Islet precursor cell (in vitro differentiated cells): ENCODE measurements around the gene ZBTB16.

Source experiments
- DNase-seq: peaks from one replicate; pipeline ENCODE4 v3.0.0-alpha.2; 2018

The ZBTB16 gene

DNA sequence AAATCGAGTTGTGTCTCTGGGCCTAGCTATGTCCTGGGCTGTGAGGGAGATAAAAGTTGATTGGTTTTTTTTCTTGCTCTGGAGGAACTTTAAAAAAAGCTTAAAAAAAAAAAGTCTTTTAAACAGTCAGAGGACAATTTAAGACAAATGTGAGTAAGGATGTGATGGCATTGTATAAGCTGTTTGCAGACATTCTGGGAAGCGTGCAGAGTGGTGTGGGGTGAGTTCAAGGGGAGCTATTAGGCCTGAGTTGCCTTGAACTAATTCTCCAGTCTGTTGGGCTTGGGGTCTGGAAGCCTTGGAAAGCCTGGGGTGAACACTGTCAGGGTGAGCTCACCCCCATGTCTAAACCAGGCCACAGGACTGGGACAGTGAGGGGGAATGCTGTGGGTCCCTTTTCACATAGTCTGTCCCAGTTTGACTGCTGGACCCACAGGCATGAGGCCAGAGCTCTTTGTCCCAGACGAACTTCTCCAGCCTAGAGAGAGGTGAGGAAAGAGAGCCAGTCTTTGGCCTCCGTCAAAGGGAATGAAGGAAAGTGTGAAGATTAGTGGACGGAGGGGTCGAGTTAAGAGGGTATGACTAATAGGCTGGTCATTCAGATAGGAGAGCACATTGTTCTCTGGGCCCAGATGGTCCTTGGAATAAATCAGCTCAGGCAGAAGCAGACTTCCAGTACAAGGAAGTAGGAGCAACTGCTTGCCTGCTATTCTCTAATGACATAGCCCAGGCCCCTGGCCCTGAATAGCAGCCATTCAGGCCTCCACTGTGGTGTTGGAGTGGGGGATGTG lies 160.2 kb downstream of the ZBTB16 start:
- peak; percentile 96 for DNase-seq

DNA sequence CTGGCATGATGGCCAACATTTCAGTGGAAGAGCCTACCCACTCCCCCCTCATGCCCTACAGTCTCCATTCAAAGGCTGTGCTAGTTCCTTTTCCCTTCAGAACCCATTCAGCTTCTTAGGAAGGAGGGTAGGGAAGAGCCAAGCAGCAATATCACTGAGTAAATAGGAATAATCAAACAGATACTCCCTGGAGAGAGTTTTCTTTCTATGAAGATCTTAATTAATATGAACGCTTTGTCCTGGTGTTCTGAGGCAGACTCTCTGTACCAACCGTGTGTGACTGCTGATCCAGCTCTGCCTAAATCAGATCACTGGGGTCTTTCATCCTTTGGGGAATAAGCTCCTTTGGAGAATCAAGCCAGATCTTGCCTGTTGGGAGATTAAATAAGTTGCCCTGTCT lies 161.5 kb downstream of the ZBTB16 start:
- no peak for DNase-seq

DNA sequence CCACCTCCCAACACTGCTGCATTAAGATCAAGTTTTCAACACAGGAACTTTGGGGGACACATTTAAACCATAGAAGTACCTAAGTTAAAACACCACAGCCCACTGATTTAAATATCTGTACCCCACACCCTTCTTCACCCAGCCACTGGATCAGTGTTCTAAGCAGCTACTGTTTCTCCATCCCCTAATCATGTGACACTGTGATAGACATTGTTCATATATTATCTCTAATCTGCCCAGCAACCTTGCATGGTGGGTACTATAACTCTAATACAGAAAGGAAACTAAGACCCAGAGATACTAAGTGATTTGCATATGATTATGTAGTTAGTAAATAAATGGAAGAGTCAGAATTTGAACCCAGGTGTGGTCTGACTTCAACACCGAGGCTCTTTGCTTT lies 166.2 kb downstream of the ZBTB16 start:
- DNase-seq, result no peak

DNA sequence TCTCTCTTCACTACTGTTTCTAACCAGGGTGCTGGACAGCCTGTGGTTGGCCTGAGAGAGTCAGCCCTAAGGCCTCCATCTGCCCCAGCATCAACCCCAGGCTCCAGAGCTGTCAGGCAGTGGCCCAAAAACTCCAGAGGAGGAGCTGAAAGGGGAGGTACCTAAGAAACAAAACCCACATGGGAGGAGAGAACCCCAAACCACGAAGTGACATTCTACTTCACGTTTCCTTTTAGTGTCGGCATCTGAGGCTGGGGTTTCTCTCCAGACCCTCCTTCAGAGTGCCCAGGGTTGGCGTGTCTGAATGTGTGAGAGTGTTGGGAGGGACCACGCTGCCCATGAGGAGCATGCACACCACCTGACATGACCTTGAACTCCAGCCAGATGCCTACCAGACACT lies 166.8 kb downstream of the ZBTB16 start:
- no peak for DNase-seq

DNA sequence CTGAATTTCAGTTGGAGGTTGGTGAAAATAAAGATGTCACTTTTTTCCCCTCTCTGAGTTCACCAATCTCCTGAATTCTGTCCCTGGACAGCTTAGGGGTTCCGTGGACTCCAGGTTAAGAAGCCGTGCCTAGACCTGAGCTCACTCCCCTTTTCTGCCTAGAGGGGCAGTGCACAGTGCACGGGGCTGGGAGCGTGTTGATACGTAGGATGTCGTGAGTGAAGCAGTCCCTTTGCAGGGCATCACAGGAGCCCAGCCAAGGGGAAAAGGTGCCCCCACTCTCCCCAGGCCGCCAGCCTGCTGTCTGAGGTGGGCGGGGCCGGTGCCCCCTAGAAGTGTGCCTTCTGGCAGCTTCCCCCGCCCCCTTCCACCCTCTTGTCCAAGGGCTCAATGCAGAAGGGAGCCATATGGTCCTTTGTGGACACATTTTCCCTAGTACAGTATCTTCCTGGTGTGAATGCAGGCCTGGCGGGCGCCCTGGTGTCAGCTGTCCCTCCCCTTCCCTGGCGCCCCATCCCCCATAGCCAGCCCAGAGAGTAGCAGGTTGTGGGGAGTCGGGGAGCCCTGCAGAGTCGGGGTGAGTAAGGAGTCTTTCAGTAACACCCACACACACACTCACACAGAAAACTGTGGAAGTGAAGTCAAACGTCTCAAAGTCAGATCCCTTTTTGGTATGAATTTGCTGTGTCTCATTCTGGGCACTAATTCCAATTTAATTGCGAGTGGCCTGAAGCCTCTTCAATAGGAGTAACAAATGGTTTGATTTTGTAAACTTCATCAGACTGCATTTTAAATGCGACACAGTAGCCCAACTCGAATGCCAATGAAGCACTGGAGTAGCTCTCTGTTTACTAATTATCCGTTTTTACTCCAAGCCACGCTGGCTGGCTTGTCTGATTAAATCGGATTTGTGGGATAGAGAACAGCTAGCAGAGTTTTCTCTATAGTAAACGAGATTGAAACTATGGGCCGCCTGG lies 169.2 kb downstream of the ZBTB16 start:
- no peak for DNase-seq

DNA sequence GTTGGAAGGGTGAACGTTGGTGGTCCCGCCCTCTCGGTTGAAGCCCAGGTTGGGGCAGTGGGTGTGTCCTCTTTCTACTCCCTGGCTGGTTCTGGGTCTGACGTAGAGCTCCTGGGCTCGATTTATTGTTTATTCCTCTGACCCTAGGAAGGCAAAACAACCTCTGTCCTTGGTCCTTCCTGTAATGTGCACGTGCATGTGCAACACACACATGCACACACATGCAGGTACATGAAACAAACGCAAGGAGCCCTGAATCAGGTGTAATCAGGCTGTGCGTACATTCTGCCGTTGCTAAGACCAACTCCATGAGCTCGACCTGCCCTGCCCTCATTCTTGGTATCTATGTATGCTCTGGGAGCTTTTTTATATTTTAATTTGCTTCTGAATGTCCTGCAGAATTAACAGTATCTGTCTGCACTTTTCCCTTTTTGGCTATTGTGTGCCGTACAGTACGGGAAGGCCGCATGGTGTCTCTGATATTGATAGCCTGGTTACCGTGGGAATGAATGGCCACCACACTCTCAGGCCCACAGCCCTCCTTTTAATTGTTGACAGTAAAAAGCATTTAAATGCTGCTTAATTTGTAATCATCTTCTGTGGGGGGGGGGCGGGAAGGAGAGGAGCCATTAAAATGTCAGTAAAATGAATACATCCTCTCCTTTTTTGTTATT lies 170.7 kb downstream of the ZBTB16 start:
- no peak for DNase-seq

DNA sequence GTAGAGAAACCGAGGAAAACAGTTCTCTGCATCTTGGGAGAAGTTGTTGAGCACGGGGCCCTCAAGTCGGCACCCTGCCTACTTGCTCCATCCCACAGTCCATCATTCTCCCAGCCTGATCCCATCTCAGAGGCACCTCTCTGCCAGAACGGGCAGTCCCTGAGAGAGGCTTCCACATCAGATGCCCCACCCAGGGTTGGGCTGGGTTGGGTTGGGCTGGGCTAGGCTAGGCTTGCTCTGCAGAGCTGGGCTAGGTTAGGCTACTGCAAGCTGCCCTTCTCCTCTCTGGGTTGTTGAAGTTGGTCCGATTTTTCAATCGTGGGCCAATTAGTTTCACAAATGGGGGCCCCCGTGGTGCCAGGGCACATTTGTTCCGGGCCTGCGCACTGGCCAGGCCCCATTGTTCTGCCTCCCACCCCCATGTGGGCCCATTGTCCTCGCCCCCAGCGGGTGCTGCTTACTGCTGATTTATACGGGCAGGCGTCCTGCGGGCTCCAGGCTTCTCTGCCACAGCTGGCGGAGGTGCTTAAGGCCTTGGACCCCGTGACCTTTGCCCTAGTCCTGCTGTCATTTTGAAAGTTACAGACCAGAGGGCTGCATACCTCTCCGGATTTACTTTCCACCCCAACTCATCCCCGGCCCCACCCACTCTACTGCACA lies 173.0 kb downstream of the ZBTB16 start:
- DNase-seq, result no peak

DNA sequence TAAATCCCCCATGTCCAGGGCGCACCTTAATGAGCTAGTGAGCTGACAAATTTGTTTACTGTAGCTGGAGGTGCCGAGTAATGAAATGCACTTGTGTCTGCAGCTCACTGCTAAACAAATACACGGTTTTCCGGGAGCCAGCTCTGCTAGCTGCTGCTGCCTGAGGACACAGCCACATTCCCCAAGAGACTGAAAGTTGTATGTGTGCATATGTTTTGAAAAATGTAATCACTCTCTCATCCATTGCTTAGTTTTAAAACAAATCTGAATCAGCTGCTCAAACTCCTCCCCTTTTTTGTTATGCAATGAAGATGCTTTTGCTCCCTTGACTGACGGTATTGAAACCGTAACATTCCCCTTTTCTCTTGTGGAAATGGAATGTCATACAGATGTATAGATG lies 174.2 kb downstream of the ZBTB16 start:
- no peak for DNase-seq

DNA sequence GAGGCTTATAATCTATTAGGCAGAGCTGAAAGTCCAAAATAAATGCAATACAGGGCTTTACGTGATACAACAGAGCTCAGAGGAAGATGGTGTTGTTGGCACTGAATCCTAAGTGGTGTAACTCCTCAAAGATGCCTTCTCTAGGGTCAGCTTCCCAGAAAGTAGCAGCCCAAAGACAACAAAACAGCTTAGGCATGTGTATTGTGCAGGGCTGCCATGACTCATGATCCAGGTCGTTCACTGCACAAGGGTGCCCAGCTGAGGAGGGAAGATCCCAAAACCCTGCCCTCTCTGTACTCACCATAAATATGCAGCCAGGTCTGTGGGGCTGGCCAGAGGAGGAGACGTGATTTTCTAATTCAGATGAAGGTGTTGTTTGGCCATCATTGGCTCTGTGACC lies 177.3 kb downstream of the ZBTB16 start:
- no peak for DNase-seq

DNA sequence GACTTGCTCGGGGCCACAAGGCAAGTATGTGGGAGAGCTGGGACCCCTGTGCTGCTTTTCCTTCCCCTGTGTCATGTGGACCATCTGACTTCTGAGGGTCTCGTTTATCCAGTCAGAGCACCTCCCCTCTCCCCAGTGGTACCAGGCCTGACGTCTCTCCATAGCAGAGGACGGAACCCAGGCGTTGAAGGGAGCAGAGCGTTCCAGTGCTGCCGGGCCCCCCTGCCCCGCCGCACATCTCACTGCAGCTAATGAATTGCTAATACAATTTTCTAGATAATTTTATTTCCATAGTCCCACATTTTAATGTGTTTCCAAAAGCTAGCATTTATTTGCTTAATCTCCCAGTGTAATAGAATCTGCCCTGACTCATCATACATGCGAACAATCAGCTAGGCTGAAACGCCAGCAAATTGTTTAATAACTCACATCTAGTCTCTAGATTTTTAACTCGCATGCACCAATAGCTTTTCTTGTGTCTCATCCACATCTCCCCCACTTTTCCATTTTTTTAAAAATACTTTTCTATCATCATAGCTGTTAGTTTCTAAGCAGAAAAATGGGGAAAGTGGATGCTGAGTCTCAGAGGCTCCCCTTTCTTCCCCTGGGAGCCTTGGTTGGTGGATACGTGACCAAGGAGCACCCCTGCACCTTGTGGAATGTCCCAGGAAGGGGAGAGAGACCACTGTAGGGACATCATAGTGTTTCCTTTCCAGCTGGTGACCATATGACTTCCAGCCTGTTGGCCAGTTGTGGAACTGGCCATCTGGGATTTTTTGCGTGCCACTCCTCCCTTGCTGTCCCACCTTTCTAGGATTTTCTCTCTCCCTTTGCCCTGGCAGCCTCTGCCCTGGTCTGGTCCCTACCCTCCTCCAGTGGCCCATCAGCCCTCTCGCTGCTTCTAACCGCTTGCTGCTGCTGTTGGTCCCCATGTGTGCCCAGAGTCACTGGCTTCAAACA lies 178.1 kb downstream of the ZBTB16 start:
- no peak for DNase-seq

DNA sequence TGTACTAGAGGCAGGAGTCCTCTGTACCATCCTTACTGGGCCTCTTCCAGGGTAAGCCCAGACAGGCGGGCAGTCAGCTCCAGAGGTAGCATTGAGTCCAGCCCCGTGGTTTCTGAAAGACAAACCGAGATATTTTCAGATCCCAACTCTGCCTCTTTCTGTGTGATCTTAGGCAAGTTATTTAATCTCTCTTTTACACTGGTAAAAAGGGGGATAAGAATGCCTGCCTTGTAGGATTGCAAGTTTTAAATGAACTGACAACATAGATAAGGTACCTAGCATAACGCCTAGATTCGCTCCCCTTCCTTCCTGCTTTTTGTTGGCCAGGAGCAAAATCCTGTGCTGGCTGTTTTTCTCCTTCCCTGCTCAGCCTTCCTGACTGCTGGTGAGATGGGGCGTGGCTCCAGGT lies 180.2 kb downstream of the ZBTB16 start:
- no peak for DNase-seq

DNA sequence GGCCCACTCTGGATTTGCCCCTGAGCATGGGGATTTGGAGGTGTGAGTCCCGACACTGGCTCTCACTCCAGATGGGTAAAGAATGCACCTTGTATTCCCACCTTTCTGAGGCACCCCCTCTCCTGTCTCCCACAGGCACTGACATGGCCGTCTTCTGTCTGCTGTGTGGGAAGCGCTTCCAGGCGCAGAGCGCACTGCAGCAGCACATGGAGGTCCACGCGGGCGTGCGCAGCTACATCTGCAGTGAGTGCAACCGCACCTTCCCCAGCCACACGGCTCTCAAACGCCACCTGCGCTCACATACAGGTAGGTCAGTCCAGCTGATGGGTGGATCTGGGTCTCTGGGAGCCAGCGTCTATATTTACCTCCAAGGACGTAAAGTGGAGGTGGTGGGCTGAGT lies 182.5 kb downstream of the ZBTB16 start:
- DNase-seq, result no peak

DNA sequence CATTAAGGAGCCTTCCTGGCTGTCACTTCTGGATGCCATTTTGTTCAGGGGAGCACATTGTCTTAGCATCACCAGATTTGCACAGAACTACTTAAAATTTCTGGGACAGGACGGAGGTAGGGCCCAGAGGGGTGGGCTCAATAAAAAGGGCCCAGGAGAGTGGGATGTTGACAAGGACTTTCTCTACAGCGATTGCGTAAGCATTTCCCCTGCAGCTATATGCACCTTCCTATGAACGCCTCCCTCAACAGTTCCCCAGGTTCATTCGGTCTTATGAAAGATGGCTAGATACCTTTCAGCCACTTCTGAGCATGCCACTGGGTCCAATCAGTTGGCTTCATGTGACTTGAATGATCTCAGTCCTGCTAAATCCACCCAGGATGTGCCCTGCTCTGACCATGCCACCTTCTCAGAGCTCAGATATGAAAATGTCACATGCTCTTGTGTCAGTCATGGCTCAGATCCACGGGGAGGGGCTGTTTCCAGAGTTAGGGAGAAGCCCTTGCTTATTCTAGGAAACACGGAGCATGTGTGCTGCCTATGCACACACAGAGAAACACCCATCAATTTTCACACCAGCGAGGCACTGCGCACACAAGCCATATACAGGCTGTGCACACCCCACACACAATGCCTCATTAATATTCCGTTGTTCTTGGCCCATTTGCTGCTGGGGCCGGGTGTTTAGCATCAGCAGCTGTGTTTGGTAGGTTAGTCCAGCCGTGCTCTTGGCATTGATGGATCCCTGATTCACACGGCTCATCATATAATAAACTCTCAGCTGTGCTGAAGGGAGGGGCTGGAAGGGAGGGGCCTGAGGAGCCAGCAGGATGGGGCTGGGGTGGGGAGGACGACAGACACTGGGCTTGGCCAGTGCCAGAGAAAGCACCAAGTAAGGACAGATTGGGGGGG lies 184.2 kb downstream of the ZBTB16 start:
- no peak for DNase-seq

DNA sequence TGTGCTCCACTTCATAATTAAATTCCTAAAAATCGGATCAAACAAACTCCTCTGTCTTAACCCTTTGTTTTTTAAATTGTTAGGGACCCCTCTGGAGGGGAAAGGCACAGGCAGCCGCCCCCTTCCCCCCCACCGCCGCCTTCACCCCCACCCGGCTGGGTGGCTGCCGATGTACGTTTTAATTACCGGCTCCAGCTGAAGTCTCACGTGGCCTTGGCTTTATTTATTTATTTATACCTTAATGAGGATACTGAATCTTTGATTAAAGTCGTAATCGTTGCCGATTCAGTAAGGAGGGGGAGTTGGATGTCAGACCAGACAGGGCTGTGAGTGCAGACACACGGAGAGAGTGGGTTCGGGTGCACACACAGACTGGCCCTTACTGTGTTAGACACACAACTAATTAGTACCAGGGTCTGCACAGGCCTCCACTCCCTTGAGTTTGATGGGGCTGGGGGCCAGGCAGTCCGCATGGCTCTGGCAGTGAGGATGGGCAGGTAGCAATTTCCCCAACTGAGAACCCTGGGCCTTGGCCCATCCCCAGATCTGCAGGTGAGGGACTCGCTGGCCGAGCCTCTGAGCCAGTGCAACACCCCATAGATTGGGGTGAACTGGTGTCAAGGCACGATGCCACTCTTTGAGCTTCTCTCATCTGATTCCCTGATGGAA lies 185.3 kb downstream of the ZBTB16 start:
- no peak for DNase-seq

DNA sequence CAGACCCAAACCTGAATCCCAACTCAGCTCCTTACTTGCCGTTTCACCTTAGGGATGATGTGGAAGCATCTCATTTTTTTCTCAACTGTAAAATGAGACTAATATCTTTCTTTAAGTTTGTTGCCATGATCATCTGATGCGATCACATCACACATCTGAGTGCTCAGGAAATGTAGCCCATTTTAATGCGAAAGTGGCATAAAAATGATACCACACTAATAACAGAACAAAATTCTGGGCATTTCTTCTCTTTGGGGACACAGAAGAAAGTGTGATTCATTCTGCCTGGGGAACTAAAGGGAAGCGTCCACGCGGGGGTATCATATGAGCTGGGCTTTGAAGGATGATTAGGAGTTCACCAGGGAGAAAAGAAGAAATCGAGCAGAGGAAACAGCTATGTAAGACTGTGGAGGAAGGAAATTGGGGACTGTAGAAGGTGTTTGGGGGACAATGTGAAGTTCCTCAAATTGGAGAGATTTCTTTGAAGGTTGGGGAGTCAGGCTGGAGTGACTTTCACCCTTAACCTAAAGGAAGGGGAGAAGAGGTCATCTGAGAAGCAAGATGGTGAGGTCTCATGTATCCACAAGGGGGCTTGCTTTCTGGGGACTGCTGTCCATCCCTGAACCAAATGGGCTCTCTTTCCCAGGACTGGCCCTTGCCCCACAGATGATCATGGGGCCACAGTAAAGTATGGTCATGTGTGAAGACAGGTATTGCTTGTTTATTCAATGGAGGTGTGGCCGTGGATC lies 187.0 kb downstream of the ZBTB16 start:
- DNase-seq, result no peak

DNA sequence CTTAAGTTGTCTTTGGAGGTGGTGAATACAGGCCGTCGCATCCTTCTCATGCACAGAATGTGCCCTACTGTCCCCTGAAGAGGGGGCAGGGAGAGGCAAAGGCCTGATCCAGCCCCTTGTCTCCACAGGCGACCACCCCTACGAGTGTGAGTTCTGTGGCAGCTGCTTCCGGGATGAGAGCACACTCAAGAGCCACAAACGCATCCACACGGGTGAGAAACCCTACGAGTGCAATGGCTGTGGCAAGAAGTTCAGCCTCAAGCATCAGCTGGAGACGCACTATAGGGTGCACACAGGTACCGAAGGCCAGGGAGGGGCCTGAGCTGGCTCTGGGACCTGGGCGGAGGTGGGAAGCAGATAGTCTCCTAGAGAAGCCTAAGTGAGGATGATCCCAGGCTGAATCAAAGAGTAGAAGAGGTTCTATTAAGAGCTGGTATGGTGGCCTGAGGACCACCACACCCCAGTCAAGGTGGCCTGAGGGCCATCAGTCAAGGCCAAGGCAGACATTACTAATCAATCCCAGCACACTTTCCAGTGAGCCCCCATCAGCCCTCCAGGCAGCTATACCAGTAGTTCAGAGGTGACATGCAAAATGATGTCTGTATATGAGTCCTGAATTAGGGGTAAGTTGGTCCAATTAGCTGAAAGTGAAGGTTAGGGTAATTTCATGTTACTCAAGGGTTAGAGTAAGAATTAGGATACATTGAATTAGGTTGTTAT lies 187.7 kb downstream of the ZBTB16 start:
- no peak for DNase-seq

DNA sequence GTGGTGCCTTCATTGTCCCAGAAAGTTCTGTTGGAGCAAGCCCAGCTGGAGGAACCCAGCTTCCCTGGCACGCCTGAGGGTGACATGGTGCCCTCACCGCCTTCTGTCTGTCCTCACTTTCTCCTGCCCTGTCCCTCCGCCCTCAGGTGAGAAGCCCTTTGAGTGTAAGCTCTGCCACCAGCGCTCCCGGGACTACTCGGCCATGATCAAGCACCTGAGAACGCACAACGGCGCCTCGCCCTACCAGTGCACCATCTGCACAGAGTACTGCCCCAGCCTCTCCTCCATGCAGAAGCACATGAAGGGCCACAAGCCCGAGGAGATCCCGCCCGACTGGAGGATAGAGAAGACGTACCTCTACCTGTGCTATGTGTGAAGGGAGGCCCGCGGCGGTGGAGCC lies 190.7 kb downstream of the ZBTB16 start:
- no peak for DNase-seq

DNA sequence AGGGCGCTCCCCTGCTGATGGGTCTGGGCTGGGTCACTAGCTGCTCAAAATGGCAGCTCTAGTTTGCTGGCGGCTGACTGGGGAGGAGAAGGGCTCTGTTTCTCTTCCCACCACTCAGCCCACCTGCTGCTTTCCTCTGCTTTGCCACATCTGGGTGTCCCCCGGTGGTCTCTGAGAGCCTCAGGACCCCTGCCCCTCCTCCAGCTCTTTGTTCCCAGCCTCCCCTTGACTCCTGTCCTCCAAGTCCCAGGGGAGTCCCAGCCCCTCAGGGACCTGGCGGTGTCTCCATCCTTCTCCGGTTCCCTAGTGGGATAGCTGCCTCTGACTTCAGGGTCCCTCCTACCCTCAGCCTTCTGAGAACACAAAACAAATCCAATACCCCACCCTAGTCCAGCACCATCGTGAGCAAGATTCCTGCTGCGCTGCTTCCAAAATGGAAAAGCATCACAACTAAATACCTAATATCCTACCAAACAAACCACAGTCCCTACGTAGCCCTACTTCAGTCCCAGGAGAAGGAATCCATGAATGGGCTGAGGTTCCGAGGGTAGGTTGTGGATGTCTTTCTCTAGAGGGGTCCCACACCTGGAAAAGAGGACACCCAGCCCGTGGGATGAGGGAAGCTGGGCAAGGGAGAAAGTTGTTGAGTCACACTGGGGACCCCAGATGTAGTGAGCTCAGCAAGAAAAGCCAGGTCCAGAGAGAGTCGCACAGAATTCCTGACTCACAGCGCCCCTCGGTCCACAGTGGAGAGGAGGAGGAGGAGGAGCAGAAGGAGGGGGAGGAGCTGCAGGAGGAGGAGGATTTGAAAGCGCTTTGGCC lies 191.7 kb downstream of the ZBTB16 start:
- no peak for DNase-seq
